OCI-LY3 (cell line): ENCODE data around the gene CIAO2B.

Experiments used
- CTCF ChIP-seq: fragments of 200-600, 300-600 bp; sonication (generic); IDR thresholded peaks from 2 replicates; pipeline ENCODE4 v1.5.1; 2014; ENCODE audit warnings: antibody characterized with exemption, low read length, low read depth
- EZH2phosphoT487 ChIP-seq: fragments of 200-600 bp; shearing (Covaris generic); IDR thresholded peaks from 2 replicates; pipeline ENCODE4 v1.6.1; 2018; ENCODE audit warnings: antibody characterized with exemption, mixed run types, low read depth

GRCh38 chr16:66911112-66911511 lies 23.1 kb downstream of the CIAO2B start:
- TF ChIP-seq CTCF (no peak), EZH2phosphoT487 (no peak)
